Psoas muscle (tissue), 8 donors: Measurements from ENCODE around the gene SEMA3F. TPM values are rescaled to one million over a fixed set of nuclear protein-coding genes. Genes with fewer than 3 reads are reported as not detected.
A peak's percentile ranks its signal among the peaks of the same experiment; 100 is the strongest.

Experiments
- ATAC-seq, 4 donors: fragments of 200-7000 bp; cut with Tn5 transposase; one replicate each; pipeline ENCODE4 v1.9.1; 2020; ENCODE audit warnings: moderate library complexity in 3 of 4, mild to moderate bottlenecking in 2 of 4
- DNase-seq, 2 donors: peaks; one replicate each; pipeline ENCODE4 v3.0.0-alpha.2; 2020
- H3K27ac ChIP-seq: fragments of 200-600 bp; one replicate; pipeline ENCODE4 v1.8.0; 2022
- H3K27me3 ChIP-seq, 3 donors: fragments of 200-600 bp in 1 of 3; one replicate each; pipeline versions ENCODE4 v1.6.1 to v1.8.0; 2013 to 2022; ENCODE audit warnings: low read length in 2 of 3, mild to moderate bottlenecking in 2 of 3, moderate library complexity in 1 of 3; ENCODE audit not compliant: insufficient read depth in 3 of 3
- H3K36me3 ChIP-seq, 2 donors: fragments of 200-600 bp in 1 of 2; one replicate each; pipeline versions ENCODE4 v1.6.1 to v1.8.0; 2013 to 2022; ENCODE audit warnings: low read depth in 1 of 2, mild to moderate bottlenecking in 1 of 2, moderate library complexity in 1 of 2; ENCODE audit not compliant: insufficient read depth in 1 of 2
- H3K4me1 ChIP-seq: fragments of 200-600 bp; one replicate; pipeline ENCODE4 v1.8.0; 2022
- H3K4me3 ChIP-seq: fragments of 200-600 bp; one replicate; pipeline ENCODE4 v1.8.0; 2022; ENCODE audit warnings: mild to moderate bottlenecking
- H3K9me3 ChIP-seq: fragments of 200-600 bp; one replicate; pipeline ENCODE4 v1.8.0; 2022
- WGBS, 3 donors: extraction: QIAGEN DNeasy Blood & Tissue Kit; methylation state at CpG; one replicate each; pipeline versions ENCODE4 v1.1.6 to v1.1.7; 2013; 5-methylcytosine and 5-hydroxymethylcytosine counted together
- intact Hi-C, 2 donors: fragments of 100-400 bp; cut with DNase I; formaldehyde crosslinking; loops; one replicate each; pipeline versions ENCODE4 v1.11.0 to v1.14.2; 2022
- polyA plus RNA-seq, 3 donors: library from polyadenylated mRNA; stranded (reverse); fragments of 200-250 nt; gene quantifications; one replicate each; pipeline ENCODE4 v1.2.3, GENCODE V29; 2013
- total RNA-seq, 4 donors: library from RNA; stranded (reverse); fragmentation: NEBNext Ultra II Directional in 2 of 4; extraction: Animal tissue kit (Norgen Biotek cat#: 25700) in 2 of 4; gene quantifications; one replicate each; pipeline versions ENCODE4 v1.2.1 to v1.2.4, GENCODE V29; 2021 to 2023
- TF ChIP-seq, protein P1 (sequence below): fragments of 200-600 bp; IDR thresholded peaks from one replicate; pipeline ENCODE4 v1.8.0; 2022; ENCODE audit warnings: antibody characterized with exemption
- donor health status: healthy with polysubstance abuse.
- donor health status: DM: no; HTN: no; CAD: no; lungs with moderate emphysema.
- donor health status: Bipolar disorder and iron deficiency.
- donor health status: healthy.
- donor health status: DM: yes; HTN: yes; CAD: no.
- donor health status: DM: no; HTN: no; CAD: no.
- donor health status: DM: no; HTN: no; CAD: no.
- donor health status: DM: yes; HTN: yes; CAD: no.

The SEMA3F gene
- total and polyA plus RNA-seq, 7 donors: 4.7 to 13.7 (median 7.6) TPM

- WGBS, 3 donors: 64 to 80% (median 69%) methylated on average over 11 of the region's 11 CpGs
- TF ChIP-seq, protein P1, sequence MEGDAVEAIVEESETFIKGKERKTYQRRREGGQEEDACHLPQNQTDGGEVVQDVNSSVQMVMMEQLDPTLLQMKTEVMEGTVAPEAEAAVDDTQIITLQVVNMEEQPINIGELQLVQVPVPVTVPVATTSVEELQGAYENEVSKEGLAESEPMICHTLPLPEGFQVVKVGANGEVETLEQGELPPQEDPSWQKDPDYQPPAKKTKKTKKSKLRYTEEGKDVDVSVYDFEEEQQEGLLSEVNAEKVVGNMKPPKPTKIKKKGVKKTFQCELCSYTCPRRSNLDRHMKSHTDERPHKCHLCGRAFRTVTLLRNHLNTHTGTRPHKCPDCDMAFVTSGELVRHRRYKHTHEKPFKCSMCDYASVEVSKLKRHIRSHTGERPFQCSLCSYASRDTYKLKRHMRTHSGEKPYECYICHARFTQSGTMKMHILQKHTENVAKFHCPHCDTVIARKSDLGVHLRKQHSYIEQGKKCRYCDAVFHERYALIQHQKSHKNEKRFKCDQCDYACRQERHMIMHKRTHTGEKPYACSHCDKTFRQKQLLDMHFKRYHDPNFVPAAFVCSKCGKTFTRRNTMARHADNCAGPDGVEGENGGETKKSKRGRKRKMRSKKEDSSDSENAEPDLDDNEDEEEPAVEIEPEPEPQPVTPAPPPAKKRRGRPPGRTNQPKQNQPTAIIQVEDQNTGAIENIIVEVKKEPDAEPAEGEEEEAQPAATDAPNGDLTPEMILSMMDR: no peak
- H3K27ac ChIP-seq: peak overlapping the region; percentile 76
- DNase-seq: no peak
- intact Hi-C loops: no loop called here
- H3K4me1 ChIP-seq: peaks cover 86% of the 10 kb centered on the region
- no peak overlapping the region for H3K4me3 ChIP-seq
- peaks cover 0 to 6% of the 10 kb centered on the region in 2 donors for H3K36me3 ChIP-seq
- ATAC-seq: no peak
- H3K9me3 ChIP-seq: no peaks in the 10 kb centered on the region
- H3K27me3 ChIP-seq: no peaks in the 10 kb centered on the region
Measured at GRCh38 chr3:50169232-50169832, 14.2 kb downstream of the SEMA3F start.

DNA sequence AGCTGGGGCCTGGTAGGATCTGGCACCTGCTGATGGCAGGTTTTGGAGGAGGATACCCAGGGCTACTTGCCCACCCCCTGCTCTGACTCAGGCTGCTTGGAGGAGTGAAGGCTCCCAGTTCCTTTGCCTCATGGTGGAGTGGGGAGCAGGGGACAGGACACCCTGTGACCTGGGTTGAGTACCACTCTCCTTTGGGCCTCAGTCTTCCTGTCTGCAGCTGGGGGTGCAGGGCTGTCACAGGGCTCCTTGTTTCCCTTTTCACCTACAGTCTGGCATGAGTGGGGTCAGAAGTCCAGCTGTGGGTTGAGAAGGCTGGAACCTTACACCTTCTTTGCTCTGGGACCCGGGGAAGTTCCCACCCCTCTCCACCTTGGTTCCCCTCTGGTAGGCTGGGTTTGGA is 14.7 kb downstream of the SEMA3F start:
- H3K36me3 ChIP-seq: peaks cover 0 to 11% of the 10 kb centered on the region in 2 donors
- intact Hi-C loops: no loop called here
- peaks cover 81% of the 10 kb centered on the region for H3K4me1 ChIP-seq
- no peaks in the 10 kb centered on the region for H3K9me3 ChIP-seq
- DNase-seq: no peak
- H3K4me3 ChIP-seq: no peak overlapping the region
- TF ChIP-seq, protein P1: no peak
- WGBS, 3 donors: 94 to 100% (median 100%) methylated on average over 1 of the region's 1 CpG
- no peak for ATAC-seq
- no peaks in the 10 kb centered on the region for H3K27me3 ChIP-seq
- H3K27ac ChIP-seq: peak overlapping the region; percentile 76

DNA sequence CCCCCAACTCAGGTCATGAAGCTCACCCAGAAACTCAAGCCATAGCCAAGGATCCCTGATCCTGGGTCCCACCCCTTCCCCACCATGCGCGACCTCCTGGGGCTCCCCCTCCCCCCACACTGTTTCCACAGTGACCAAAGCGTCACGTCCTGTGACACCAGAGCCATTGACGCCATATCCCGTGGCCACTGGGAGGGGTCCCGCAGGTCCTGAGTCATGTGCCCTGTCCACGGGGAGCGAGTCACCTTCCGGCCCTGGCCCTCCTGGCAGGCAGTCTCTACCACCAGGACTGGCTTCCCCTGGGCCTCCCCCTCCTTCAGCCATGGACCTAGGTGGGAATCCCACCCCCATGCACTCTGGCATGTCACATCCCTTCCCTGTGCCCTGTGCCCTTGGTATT is 15.6 kb downstream of the SEMA3F start:
- TF ChIP-seq, protein P1: no peak
- no peaks in the 10 kb centered on the region for H3K27me3 ChIP-seq
- ATAC-seq: peak; percentile 25 to 52 (median 42)
- 68 to 84% (median 81%) methylated on average over 10 of the region's 10 CpGs for WGBS, 3 donors
- DNase-seq: peak; percentile 61 to 79
- H3K9me3 ChIP-seq: no peaks in the 10 kb centered on the region
- H3K4me1 ChIP-seq: peaks cover 73% of the 10 kb centered on the region
- intact Hi-C loops: no loop called here
- peaks cover 0 to 19% of the 10 kb centered on the region in 2 donors for H3K36me3 ChIP-seq
- H3K4me3 ChIP-seq: no peak overlapping the region
- H3K27ac ChIP-seq: peak overlapping the region; percentile 76

- Histone ChIP-seq H3K36me3 (peaks cover 0 to 28% of the 10 kb centered on the region in 2 donors), H3K4me3 (no peak overlapping the region), H3K4me1 (peaks cover 62% of the 10 kb centered on the region), H3K27me3 (no peaks in the 10 kb centered on the region), H3K27ac (peak overlapping the region; percentile 76), H3K9me3 (no peaks in the 10 kb centered on the region)
- TF ChIP-seq, protein P1: no peak
- peak in 1 of 2 donors; percentile 52 for DNase-seq
- 26 to 35% (median 30%) methylated on average over 19 to 21 of the region's 21 CpGs for WGBS, 3 donors
- intact Hi-C loops: no loop called here
- ATAC-seq: peak; percentile 44 to 92 (median 58)
Measured at GRCh38 chr3:50171540-50172301, 16.6 kb downstream of the SEMA3F start.
